Lower leg skin (tissue), 4 donors: ENCODE measurements around the gene ERGIC1. TPM values are rescaled to one million over a fixed set of nuclear protein-coding genes. Genes with fewer than 3 reads are reported as not detected.

Experiments
- DNase-seq, 2 donors: peaks; one replicate each; pipeline ENCODE4 v3.0.0-alpha.2; 2019; ENCODE audit warnings: low spot score in 2 of 2
- H3K4me3 ChIP-seq: fragments of 200-600 bp; sonication (generic); 2 replicates; pipeline ENCODE4 v1.5.1; 2017; ENCODE audit warnings: mild to moderate bottlenecking, low read depth; ENCODE audit not compliant: poor library complexity, severe bottlenecking
- CTCF ChIP-seq, 3 donors: fragments of 450-650 bp; IDR thresholded peaks; one replicate each; pipeline ENCODE4 v1.5.1; 2016; ENCODE audit warnings: antibody characterized with exemption in 3 of 3, mild to moderate bottlenecking in 3 of 3, moderate library complexity in 2 of 3
- POLR2A ChIP-seq, 2 donors: fragments of 450-650 bp; IDR thresholded peaks; one replicate each; pipeline ENCODE4 v1.6.1; 2016 to 2017; ENCODE audit warnings: antibody characterized with exemption in 2 of 2, mild to moderate bottlenecking in 1 of 2, moderate library complexity in 1 of 2
- WGBS, 2 donors: methylation state at CpG; one replicate each; pipeline ENCODE4 v1.1.5; 2018; 5-methylcytosine and 5-hydroxymethylcytosine counted together
- intact Hi-C: fragments of 100-400 bp; cut with DNase I; formaldehyde crosslinking; loops from one replicate; pipeline ENCODE4 v1.15.0; 2023; ENCODE audit warnings: low total_unique reads
- total RNA-seq, 4 donors: library from RNA; depleted of rRNA; stranded (reverse); fragments of >200 nt; gene quantifications; one replicate each; pipeline ENCODE4 v1.1.0, GENCODE V29; 2016

The ERGIC1 gene
- total RNA-seq, 4 donors from 2014 or later = 62.9 to 114 (median 82.6) TPM

- DNase-seq = no peak
- TF ChIP-seq CTCF (IDR thresholded peaks at IDR 0.05) = no peak
- no peak for TF ChIP-seq POLR2A (IDR thresholded peaks at IDR 0.05)
- intact Hi-C loops = no loop called here
- H3K4me3 ChIP-seq = no peak overlapping the region
- WGBS, 2 donors = 48 to 51% methylated on average over 13 of the region's 13 CpGs
Observed at GRCh38 chr5:172839669-172840431, 5.8 kb downstream of the ERGIC1 start.

- H3K4me3 ChIP-seq = no peak overlapping the region
- no peak for DNase-seq
Observed at GRCh38 chr5:172840432-172841154, 6.5 kb downstream of the ERGIC1 start.

GRCh38 chr5:172841256-172841655, 7.2 kb downstream of the ERGIC1 start:
- no peak overlapping the region for H3K4me3 ChIP-seq
- DNase-seq = no peak
- 67 to 71% methylated on average over 6 of the region's 6 CpGs for WGBS, 2 donors
- intact Hi-C loops = no loop called here
- TF ChIP-seq CTCF (IDR thresholded peaks at IDR 0.05) = no peak

More at GRCh38 chr5:172840432-172841154, 6.5 kb downstream of the ERGIC1 start:
- 63 to 81% methylated on average over 12 of the region's 12 CpGs for WGBS, 2 donors
- TF ChIP-seq CTCF (IDR thresholded peaks at IDR 0.05) (no peak), POLR2A (IDR thresholded peaks at IDR 0.05) (no peak)
- intact Hi-C loops = no loop called here

GRCh38 chr5:172843825-172844576, 9.9 kb downstream of the ERGIC1 start:
- intact Hi-C loops = no loop called here
- DNase-seq = no peak
- 93% methylated on average over 18 of the region's 18 CpGs for WGBS, 2 donors
- no peak overlapping the region for H3K4me3 ChIP-seq
- TF ChIP-seq CTCF (IDR thresholded peaks at IDR 0.05) = no peak
- TF ChIP-seq POLR2A (IDR thresholded peaks at IDR 0.05) = no peak

GRCh38 chr5:172844577-172844838, 10.5 kb downstream of the ERGIC1 start:
- no peak overlapping the region for H3K4me3 ChIP-seq
- WGBS, 2 donors = 50 to 86% methylated on average over 1 to 2 of the region's 2 CpGs
- no peak for DNase-seq
- intact Hi-C loops = no loop called here
- TF ChIP-seq POLR2A (IDR thresholded peaks at IDR 0.05) (no peak), CTCF (IDR thresholded peaks at IDR 0.05) (no peak)
